Measurements from ENCODE around the gene MYLIP. TPM values are rescaled to one million over a fixed set of nuclear protein-coding genes. Genes with fewer than 3 reads are reported as not detected.

Gene MYLIP
- polyA plus RNA-seq, 3 donors = 19.9 to 84.0 (median 28.0) TPM

DNA sequence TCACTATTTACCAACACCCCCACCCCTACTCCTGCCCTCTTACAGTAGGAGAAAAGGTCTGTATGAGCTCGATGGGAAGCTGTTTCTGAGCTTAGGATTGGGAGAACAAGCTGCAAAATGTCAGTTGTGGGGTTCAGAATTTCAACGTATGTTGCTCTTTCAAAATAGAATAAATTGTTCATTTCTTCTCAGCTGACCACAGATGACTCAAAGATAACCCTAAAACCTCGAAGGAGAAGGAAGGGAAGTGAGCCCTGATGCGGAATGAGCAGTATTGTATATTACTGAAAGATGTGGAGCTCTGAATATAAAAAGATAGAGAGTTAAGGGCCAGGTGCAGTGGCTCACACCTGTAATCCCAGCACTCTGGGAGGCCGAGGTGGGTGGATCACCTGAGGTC, 35.9 kb upstream of the MYLIP start:
- Histone ChIP-seq H3K9me3 (replicated peaks in 1 of 2; ENCODE audit: control insufficient read depth in 1 of 2, insufficient read depth in 1 of 2, low read length in 2 of 2) (no peaks in the 10 kb centered on the region), H4K20me1 (ENCODE audit: insufficient read depth, low read length) (no peaks in the 10 kb centered on the region), H3K27ac (ENCODE audit: low read depth in 1 of 2, low read length in 2 of 2) (no peak overlapping the region), H3K4me1 (ENCODE audit: control insufficient read depth in 1 of 2, insufficient read depth in 2 of 2, low read length in 2 of 2) (peaks cover 30 to 38% of the 10 kb centered on the region in 2 donors), H3K4me3 (replicated peaks in 1 of 3; ENCODE audit: low read depth in 2 of 3, low read length in 3 of 3) (no peak overlapping the region), H3K36me3 (replicated peaks in 1 of 2; ENCODE audit: control insufficient read depth in 1 of 2, insufficient read depth in 2 of 2, low read length in 2 of 2) (no peaks in the 10 kb centered on the region), H3K4me2 (replicated peaks; ENCODE audit: extremely low read depth, low read length, poor library complexity, severe bottlenecking) (peak overlapping the region; percentile 4), H3K79me2 (ENCODE audit: insufficient read depth, low read length) (no peaks in the 10 kb centered on the region), H2AFZ (ENCODE audit: insufficient read depth, low read depth, low read length, poor library complexity, severe bottlenecking) (no peak overlapping the region), H3K27me3 (ENCODE audit: control insufficient read depth in 2 of 2, insufficient read depth in 2 of 2, low read length in 2 of 2) (no peaks in the 10 kb centered on the region), H3K9ac (ENCODE audit: insufficient read depth, low read length, poor library complexity, severe bottlenecking) (no peak overlapping the region)
- Mint-ChIP-seq H3K27ac (peak overlapping the region in 2 of 7 donors; percentile 46 to 64), H3K4me1 (peaks cover 39% of the 10 kb centered on the region), H3K4me3 (peak overlapping the region in 1 of 2 donors; percentile 62), H3K9me3 (peaks cover 1 to 5% (median 3%) of the 10 kb centered on the region in 7 donors), H3K27me3 (ENCODE audit: low read depth in 3 of 3) (peaks cover 0 to 2% (median 0%) of the 10 kb centered on the region in 3 donors), H3K36me3 (no peaks in the 10 kb centered on the region)
- peak in 1 of 3 donors; percentile 33 for DNase-seq
- TF ChIP-seq, protein P1, sequence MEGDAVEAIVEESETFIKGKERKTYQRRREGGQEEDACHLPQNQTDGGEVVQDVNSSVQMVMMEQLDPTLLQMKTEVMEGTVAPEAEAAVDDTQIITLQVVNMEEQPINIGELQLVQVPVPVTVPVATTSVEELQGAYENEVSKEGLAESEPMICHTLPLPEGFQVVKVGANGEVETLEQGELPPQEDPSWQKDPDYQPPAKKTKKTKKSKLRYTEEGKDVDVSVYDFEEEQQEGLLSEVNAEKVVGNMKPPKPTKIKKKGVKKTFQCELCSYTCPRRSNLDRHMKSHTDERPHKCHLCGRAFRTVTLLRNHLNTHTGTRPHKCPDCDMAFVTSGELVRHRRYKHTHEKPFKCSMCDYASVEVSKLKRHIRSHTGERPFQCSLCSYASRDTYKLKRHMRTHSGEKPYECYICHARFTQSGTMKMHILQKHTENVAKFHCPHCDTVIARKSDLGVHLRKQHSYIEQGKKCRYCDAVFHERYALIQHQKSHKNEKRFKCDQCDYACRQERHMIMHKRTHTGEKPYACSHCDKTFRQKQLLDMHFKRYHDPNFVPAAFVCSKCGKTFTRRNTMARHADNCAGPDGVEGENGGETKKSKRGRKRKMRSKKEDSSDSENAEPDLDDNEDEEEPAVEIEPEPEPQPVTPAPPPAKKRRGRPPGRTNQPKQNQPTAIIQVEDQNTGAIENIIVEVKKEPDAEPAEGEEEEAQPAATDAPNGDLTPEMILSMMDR (IDR thresholded peaks at IDR 0.05) = no peak
- intact Hi-C loops (cut with micrococcal nuclease) = no loop called here
- 0% methylated on average over 2 of the region's 5 CpGs for WGBS (ENCODE audit: insufficient coverage)

DNA sequence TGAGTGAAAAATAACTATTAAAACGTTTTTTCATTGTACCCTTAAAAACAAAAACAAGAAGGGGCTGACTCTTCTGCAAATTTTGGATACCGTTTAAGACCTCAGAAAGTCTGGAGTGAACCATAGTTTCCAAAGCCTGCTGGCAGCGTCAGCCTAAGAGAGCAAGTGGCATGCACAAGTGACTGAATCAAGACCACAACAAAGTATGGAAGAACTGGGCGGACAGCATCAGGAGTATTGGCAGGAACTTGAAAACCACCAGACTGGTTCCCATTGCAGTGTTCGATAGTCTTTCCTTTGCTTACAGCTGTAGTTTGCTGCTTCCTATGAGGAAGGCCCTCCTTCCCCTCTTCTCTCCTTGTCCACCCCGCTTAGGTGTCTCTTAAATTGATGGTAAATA, 33.7 kb upstream of the MYLIP start:
- TF ChIP-seq, protein P1 (IDR thresholded peaks at IDR 0.05) = no peak
- Histone ChIP-seq H3K27me3 (ENCODE audit: control insufficient read depth in 2 of 2, insufficient read depth in 2 of 2, low read length in 2 of 2) (no peaks in the 10 kb centered on the region), H3K9me3 (replicated peaks in 1 of 2; ENCODE audit: control insufficient read depth in 1 of 2, insufficient read depth in 1 of 2, low read length in 2 of 2) (peaks cover 5 to 11% of the 10 kb centered on the region in 2 donors), H3K27ac (ENCODE audit: low read depth in 1 of 2, low read length in 2 of 2) (no peak overlapping the region), H2AFZ (ENCODE audit: insufficient read depth, low read depth, low read length, poor library complexity, severe bottlenecking) (peak overlapping the region; percentile 21), H4K20me1 (ENCODE audit: insufficient read depth, low read length) (no peaks in the 10 kb centered on the region), H3K4me1 (ENCODE audit: control insufficient read depth in 1 of 2, insufficient read depth in 2 of 2, low read length in 2 of 2) (peaks cover 30 to 33% of the 10 kb centered on the region in 2 donors), H3K36me3 (replicated peaks in 1 of 2; ENCODE audit: control insufficient read depth in 1 of 2, insufficient read depth in 2 of 2, low read length in 2 of 2) (no peaks in the 10 kb centered on the region), H3K9ac (ENCODE audit: insufficient read depth, low read length, poor library complexity, severe bottlenecking) (no peak overlapping the region), H3K4me2 (replicated peaks; ENCODE audit: extremely low read depth, low read length, poor library complexity, severe bottlenecking) (no peak overlapping the region), H3K4me3 (replicated peaks in 1 of 3; ENCODE audit: low read depth in 2 of 3, low read length in 3 of 3) (no peak overlapping the region), H3K79me2 (ENCODE audit: insufficient read depth, low read length) (no peaks in the 10 kb centered on the region)
- Mint-ChIP-seq H3K4me1 (peaks cover 36% of the 10 kb centered on the region), H3K27me3 (ENCODE audit: low read depth in 3 of 3) (peaks cover 0 to 2% (median 0%) of the 10 kb centered on the region in 3 donors), H3K27ac (no peak overlapping the region), H3K4me3 (no peak overlapping the region), H3K36me3 (no peaks in the 10 kb centered on the region), H3K9me3 (peaks cover 12 to 18% (median 13%) of the 10 kb centered on the region in 7 donors)
- no peak for DNase-seq
- intact Hi-C loops (cut with micrococcal nuclease) = no loop called here
- WGBS (ENCODE audit: insufficient coverage) = 80% methylated on average over 2 of the region's 6 CpGs
